Thymus (tissue), 11 donors: ENCODE measurements around the gene ARF1. TPM values are rescaled to one million over a fixed set of nuclear protein-coding genes. Genes with fewer than 3 reads are reported as not detected.

ENCODE experiments used
- DNase-seq, 9 donors: peaks; one replicate each; pipeline ENCODE4 v3.0.0-alpha.2; 2013; ENCODE audit warnings: low spot score in 9 of 9, low read depth in 6 of 9, missing footprints in 1 of 9
- H3K27ac ChIP-seq, 2 donors: one replicate each; pipeline ENCODE4 v1.5.1; 2013; ENCODE audit warnings: control low read depth in 1 of 2, low read depth in 1 of 2, low read length in 1 of 2, mild to moderate bottlenecking in 1 of 2, moderate library complexity in 1 of 2
- H3K27me3 ChIP-seq, 2 donors: one replicate each; pipeline ENCODE4 v1.5.1; 2013; ENCODE audit warnings: low read length in 1 of 2; ENCODE audit not compliant: control insufficient read depth in 2 of 2, insufficient read depth in 1 of 2
- H3K36me3 ChIP-seq, 2 donors: one replicate each; pipeline ENCODE4 v1.5.1; 2013; ENCODE audit warnings: low read length in 1 of 2, mild to moderate bottlenecking in 1 of 2, moderate library complexity in 1 of 2; ENCODE audit not compliant: control insufficient read depth in 2 of 2, insufficient read depth in 2 of 2
- H3K4me1 ChIP-seq, 2 donors: one replicate each; pipeline ENCODE4 v1.5.1; 2013; ENCODE audit warnings: low read length in 2 of 2; ENCODE audit not compliant: control insufficient read depth in 2 of 2, insufficient read depth in 2 of 2
- H3K4me3 ChIP-seq, 2 donors: one replicate each; pipeline ENCODE4 v1.5.1; 2013; ENCODE audit warnings: low read length in 2 of 2, control low read depth in 1 of 2, mild to moderate bottlenecking in 1 of 2
- H3K9me3 ChIP-seq, 2 donors: one replicate each; pipeline ENCODE4 v1.5.1; 2013; ENCODE audit warnings: low read length in 1 of 2, mild to moderate bottlenecking in 1 of 2; ENCODE audit not compliant: control insufficient read depth in 2 of 2, insufficient read depth in 1 of 2
- WGBS: extraction: QIAGEN DNeasy Blood & Tissue Kit; methylation state at CpG from one replicate; pipeline ENCODE4 v1.1.7; 2013; 5-methylcytosine and 5-hydroxymethylcytosine counted together
- polyA plus RNA-seq: library from polyadenylated mRNA; stranded (reverse); fragments of 200-250 nt; gene quantifications from one replicate; pipeline ENCODE4 v1.2.3, GENCODE V29; 2013
- total RNA-seq: library from RNA; stranded (reverse); fragments of 120-200 nt; gene quantifications from one replicate; pipeline ENCODE4 v1.2.4, GENCODE V29; 2013
- donor health status: healthy.

The ARF1 gene
- total and polyA plus RNA-seq, 2 donors: 133 to 227 TPM

DNA sequence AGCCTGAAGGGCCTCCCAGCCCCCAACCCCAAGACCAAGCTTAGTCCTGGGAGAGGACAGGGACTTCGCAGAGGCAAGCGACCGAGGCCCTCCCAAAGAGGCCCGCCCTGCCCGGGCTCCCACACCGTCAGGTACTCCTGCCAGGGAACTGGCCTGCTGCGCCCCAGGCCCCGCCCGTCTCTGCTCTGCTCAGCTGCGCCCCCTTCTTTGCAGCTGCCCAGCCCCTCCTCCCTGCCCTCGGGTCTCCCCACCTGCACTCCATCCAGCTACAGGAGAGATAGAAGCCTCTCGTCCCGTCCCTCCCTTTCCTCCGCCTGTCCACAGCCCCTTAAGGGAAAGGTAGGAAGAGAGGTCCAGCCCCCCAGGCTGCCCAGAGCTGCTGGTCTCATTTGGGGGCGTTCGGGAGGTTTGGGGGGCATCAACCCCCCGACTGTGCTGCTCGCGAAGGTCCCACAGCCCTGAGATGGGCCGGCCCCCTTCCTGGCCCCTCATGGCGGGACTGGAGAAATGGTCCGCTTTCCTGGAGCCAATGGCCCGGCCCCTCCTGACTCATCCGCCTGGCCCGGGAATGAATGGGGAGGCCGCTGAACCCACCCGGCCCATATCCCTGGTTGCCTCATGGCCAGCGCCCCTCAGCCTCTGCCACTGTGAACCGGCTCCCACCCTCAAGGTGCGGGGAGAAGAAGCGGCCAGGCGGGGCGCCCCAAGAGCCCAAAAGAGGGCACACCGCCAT lies 21.9 kb upstream of the ARF1 start:
- no peaks in the 10 kb centered on the region for H3K36me3 ChIP-seq
- peaks cover 4 to 14% of the 10 kb centered on the region in 2 donors for H3K4me1 ChIP-seq
- H3K27me3 ChIP-seq: peaks cover 40 to 92% of the 10 kb centered on the region in 2 donors
- H3K27ac ChIP-seq: no peak overlapping the region
- no peak overlapping the region for H3K4me3 ChIP-seq
- 16% methylated on average over 34 of the region's 34 CpGs for WGBS
- H3K9me3 ChIP-seq: peaks cover 3 to 15% of the 10 kb centered on the region in 2 donors
- DNase-seq: no peak

DNA sequence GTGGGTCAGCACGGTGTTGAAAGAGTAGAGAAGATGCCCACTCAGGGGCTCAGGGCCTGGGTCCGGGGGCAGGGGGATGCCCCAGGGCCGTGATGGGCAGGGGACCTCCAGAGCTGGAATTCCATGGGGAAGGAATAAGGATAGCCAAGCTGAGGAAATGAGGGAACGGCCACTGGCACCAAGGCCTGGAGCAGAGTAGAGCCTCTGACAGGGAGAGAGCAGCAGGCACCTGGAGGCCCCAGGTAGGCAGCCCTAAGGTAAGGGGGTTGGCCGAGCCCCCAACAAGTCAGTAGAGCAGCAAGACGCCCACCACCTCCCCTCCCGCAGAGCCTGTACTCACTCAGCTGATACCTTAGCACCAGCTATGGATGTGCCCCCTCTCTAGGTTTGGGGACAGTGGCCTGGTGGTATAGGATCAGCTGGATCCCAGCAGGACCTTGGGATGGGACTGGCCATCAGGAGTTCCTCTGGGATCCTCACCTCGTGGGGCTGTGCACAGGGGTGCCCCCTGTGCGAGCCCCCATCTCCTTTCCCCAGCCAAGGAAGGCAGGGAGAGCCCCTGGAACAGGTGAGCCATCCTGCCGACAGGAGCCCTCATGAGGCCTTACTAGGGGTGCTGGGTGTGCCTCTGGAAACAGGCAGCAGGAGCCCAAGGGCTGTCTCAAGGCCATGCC lies 21.0 kb upstream of the ARF1 start:
- H3K27me3 ChIP-seq: peaks cover 36 to 93% of the 10 kb centered on the region in 2 donors
- DNase-seq: no peak
- 80% methylated on average over 10 of the region's 10 CpGs for WGBS

GRCh38 chr1:228062085-228062791 lies 20.3 kb upstream of the ARF1 start:
- no peak overlapping the region for H3K4me3 ChIP-seq
- peaks cover 36 to 95% of the 10 kb centered on the region in 2 donors for H3K27me3 ChIP-seq
- H3K27ac ChIP-seq: no peak overlapping the region
- H3K36me3 ChIP-seq: no peaks in the 10 kb centered on the region
- no peak for DNase-seq
- WGBS: 96% methylated on average over 9 of the region's 9 CpGs
- H3K4me1 ChIP-seq: peaks cover 4 to 14% of the 10 kb centered on the region in 2 donors
- peaks cover 3 to 15% of the 10 kb centered on the region in 2 donors for H3K9me3 ChIP-seq

More for the DNA sequence above, 21.0 kb upstream of the ARF1 start:
- Histone ChIP-seq H3K36me3 (no peaks in the 10 kb centered on the region), H3K9me3 (peaks cover 3 to 15% of the 10 kb centered on the region in 2 donors), H3K27ac (no peak overlapping the region), H3K4me3 (no peak overlapping the region), H3K4me1 (peaks cover 4 to 14% of the 10 kb centered on the region in 2 donors)

GRCh38 chr1:228062812-228063211 lies 19.7 kb upstream of the ARF1 start:
- H3K36me3 ChIP-seq: no peaks in the 10 kb centered on the region
- H3K4me1 ChIP-seq: peaks cover 4 to 14% of the 10 kb centered on the region in 2 donors
- peaks cover 32 to 95% of the 10 kb centered on the region in 2 donors for H3K27me3 ChIP-seq
- DNase-seq: no peak
- WGBS: 82% methylated on average over 4 of the region's 4 CpGs
- no peak overlapping the region for H3K27ac ChIP-seq
- peaks cover 3 to 15% of the 10 kb centered on the region in 2 donors for H3K9me3 ChIP-seq
- H3K4me3 ChIP-seq: no peak overlapping the region

GRCh38 chr1:228063251-228064191 lies 19.0 kb upstream of the ARF1 start:
- Histone ChIP-seq H3K27ac (no peak overlapping the region), H3K4me3 (no peak overlapping the region), H3K4me1 (peaks cover 4 to 14% of the 10 kb centered on the region in 2 donors), H3K27me3 (peaks cover 26 to 90% of the 10 kb centered on the region in 2 donors), H3K9me3 (peaks cover 3 to 15% of the 10 kb centered on the region in 2 donors), H3K36me3 (no peaks in the 10 kb centered on the region)
- no peak for DNase-seq
- WGBS: 88% methylated on average over 15 of the region's 15 CpGs

DNA sequence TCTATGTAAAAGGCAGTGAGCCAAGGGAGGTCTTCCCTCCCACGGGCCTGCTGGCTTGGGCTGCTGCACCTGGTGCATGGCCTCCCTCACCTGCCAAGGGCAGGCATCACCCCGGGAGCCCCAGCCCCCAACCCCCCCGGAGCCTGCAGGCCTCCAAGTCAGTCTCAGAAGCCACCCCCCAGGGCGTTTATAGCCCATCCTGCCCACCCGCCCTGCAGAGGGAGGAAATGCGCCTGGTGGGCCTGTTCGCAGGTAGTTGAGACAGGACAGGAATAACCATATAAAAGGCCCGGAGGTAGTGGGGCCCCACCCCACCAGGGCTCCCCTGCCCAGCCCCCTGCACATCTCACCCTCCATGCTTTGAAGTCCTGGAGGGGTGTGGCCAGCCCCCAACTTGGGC lies 18.2 kb upstream of the ARF1 start:
- Histone ChIP-seq H3K4me3 (no peak overlapping the region), H3K27ac (no peak overlapping the region), H3K4me1 (peaks cover 4 to 12% of the 10 kb centered on the region in 2 donors), H3K36me3 (no peaks in the 10 kb centered on the region), H3K27me3 (peaks cover 20 to 90% of the 10 kb centered on the region in 2 donors), H3K9me3 (peaks cover 3 to 13% of the 10 kb centered on the region in 2 donors)
- no peak for DNase-seq
- 71% methylated on average over 8 of the region's 8 CpGs for WGBS

DNA sequence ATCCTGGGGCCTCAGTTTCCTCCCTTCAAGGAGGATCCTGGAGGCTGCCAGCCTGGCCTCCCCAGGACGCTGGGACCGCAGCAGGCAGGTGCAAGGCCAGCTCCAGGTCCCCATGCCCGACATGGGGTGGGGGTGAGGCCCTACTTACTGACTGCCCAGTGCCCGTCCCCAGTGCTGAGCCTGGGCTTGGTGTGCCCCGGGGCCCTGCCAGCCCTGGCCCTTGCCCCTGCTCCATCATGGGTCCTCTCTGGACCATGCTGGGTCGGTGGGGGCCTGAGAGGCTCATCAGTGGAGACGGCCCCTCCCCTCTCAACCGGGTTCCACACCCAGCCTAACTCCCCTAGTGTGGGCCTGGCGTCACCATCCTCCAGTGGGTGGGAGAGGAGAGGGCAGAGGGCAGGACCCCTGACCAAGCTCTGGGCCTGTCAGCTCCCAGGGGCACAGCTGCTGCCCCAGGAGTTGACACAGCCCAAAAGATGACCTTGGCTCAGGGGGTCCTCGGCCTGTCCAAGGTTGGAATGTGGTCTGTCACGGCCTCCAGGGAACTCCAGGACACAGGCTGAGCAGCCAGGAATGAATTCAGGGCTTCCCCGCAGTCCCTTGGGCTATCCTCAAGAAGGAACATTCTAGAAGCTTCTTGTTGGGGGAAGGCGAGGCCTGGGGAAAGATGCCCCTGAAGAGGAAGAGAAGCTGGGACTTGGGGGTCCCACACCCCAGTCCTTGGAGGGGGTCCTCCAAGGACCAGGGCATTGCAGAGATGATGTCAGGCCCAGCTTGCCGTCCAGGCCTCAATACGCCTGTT lies 17.6 kb upstream of the ARF1 start:
- Histone ChIP-seq H3K27ac (no peak overlapping the region), H3K27me3 (peaks cover 14 to 89% of the 10 kb centered on the region in 2 donors), H3K4me3 (no peak overlapping the region), H3K9me3 (peaks cover 0 to 8% of the 10 kb centered on the region in 2 donors), H3K36me3 (no peaks in the 10 kb centered on the region), H3K4me1 (peaks cover 0 to 6% of the 10 kb centered on the region in 2 donors)
- no peak for DNase-seq
- 87% methylated on average over 15 of the region's 15 CpGs for WGBS
